GM18520 (cell line): Measurements from ENCODE around the gene PPA1.
"Not testable (repeated sequence)": the region's sequence is repeated elsewhere in the genome, so short reads cannot be mapped to it uniquely, and the experiment has no call there.

Source experiments
- ATAC-seq: cut with Tn5 transposase; IDR thresholded peaks from one replicate; pipeline ENCODE4 v1.9.1; 2021; ENCODE audit not compliant: unreplicated experiment

Gene PPA1

GRCh38 chr10:70222340-70222794 is 10.9 kb downstream of the PPA1 start:
- ATAC-seq: no peak

GRCh38 chr10:70221030-70221429 is 12.2 kb downstream of the PPA1 start:
- ATAC-seq: no peak

- ATAC-seq: no peak
Observed at GRCh38 chr10:70212879-70213278, 20.4 kb downstream of the PPA1 start.

GRCh38 chr10:70212277-70212676 is 21.0 kb downstream of the PPA1 start:
- ATAC-seq: no peak

GRCh38 chr10:70206762-70207161 is 26.5 kb downstream of the PPA1 start:
- ATAC-seq: no peak

- ATAC-seq: no peak
Observed at GRCh38 chr10:70201105-70201504, 32.1 kb downstream of the PPA1 start.

GRCh38 chr10:70198696-70199466 is 34.3 kb downstream of the PPA1 start:
- ATAC-seq: no peak

- ATAC-seq: no peak
Observed at GRCh38 chr10:70197235-70197945, 35.8 kb downstream of the PPA1 start.

GRCh38 chr10:70193391-70193844 is 39.8 kb downstream of the PPA1 start:
- ATAC-seq: no peak

- ATAC-seq: no peak
Observed at GRCh38 chr10:70192326-70192968, 40.8 kb downstream of the PPA1 start.

GRCh38 chr10:70191972-70192305 is 41.3 kb downstream of the PPA1 start:
- no peak for ATAC-seq

GRCh38 chr10:70191161-70191971 is 41.9 kb downstream of the PPA1 start:
- ATAC-seq: no peak

- no peak for ATAC-seq
Observed at GRCh38 chr10:70190581-70190980, 42.6 kb downstream of the PPA1 start.

- no peak for ATAC-seq
Observed at GRCh38 chr10:70190102-70190501, 43.1 kb downstream of the PPA1 start.

- ATAC-seq: no peak
Observed at GRCh38 chr10:70188768-70189167, 44.5 kb downstream of the PPA1 start.

- ATAC-seq: no peak
Observed at GRCh38 chr10:70186571-70186970, 46.7 kb downstream of the PPA1 start.

GRCh38 chr10:70186090-70186489 is 47.1 kb downstream of the PPA1 start:
- no peak for ATAC-seq

GRCh38 chr10:70183304-70183703 is 49.9 kb downstream of the PPA1 start:
- no peak for ATAC-seq

- ATAC-seq: not testable (repeated sequence)
Observed at GRCh38 chr10:70179209-70179608, 54.0 kb downstream of the PPA1 start.

- ATAC-seq: no peak
Observed at GRCh38 chr10:70178139-70178725, 55.0 kb downstream of the PPA1 start.

- ATAC-seq: no peak
Observed at GRCh38 chr10:70176441-70176840, 56.8 kb downstream of the PPA1 start.
